ENCODE results near the gene JARID2.

DNA sequence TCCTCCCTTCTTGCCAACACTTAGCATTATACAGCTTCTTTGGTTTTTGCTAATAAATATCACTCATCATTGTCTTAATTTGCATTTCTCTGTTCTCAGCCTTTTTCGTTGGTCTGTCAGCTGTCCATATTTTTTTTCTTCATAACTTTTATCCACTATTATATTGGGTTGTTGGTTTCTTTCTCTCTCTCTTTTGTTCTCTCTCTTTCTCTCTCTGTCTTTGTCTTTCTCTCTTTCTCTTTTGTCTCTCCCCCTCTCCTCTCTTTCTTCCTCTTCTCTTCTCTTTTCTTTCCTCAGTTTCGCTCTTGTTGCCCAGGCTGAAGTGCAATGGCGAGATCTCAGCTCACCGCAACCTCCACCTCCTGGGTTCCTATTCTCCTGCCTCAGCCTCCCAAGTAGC lies 36.5 kb downstream of the JARID2 start:
- TF ChIP-seq, protein P1, sequence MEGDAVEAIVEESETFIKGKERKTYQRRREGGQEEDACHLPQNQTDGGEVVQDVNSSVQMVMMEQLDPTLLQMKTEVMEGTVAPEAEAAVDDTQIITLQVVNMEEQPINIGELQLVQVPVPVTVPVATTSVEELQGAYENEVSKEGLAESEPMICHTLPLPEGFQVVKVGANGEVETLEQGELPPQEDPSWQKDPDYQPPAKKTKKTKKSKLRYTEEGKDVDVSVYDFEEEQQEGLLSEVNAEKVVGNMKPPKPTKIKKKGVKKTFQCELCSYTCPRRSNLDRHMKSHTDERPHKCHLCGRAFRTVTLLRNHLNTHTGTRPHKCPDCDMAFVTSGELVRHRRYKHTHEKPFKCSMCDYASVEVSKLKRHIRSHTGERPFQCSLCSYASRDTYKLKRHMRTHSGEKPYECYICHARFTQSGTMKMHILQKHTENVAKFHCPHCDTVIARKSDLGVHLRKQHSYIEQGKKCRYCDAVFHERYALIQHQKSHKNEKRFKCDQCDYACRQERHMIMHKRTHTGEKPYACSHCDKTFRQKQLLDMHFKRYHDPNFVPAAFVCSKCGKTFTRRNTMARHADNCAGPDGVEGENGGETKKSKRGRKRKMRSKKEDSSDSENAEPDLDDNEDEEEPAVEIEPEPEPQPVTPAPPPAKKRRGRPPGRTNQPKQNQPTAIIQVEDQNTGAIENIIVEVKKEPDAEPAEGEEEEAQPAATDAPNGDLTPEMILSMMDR (IDR thresholded peaks at IDR 0.05), result no peak
- TF ChIP-seq POLR2A (IDR thresholded peaks at IDR 0.05), result no peak

Data from testis (tissue), 2 donors.